Measurements from ENCODE around the gene PPP6R3. TPM values are rescaled to one million over a fixed set of nuclear protein-coding genes. Genes with fewer than 3 reads are reported as not detected.
A peak's percentile ranks its signal among the peaks of the same experiment; 100 is the strongest.

PPP6R3 gene
- total RNA-seq, 1 donor from 2014 or later = 121 TPM

DNA sequence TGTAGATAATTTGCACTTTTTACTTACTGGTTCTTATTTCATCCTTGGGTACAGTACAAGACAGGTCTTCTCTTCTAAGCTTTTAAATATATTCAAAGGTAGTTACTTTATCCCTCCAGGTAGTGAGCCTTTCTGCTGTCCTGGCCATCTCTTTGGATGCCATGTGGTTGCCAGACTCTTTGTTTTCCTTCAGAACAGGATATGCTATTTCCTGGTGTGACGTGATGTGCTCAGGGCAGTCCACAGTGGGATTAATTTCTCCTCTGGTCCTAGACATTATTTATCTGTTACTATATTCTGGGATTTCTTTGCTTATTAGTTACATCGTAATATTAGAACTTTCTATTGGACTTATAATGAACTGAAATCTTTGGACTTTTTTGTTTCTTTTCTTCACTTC is 63.7 kb downstream of the PPP6R3 start:
- H3K4me3 ChIP-seq = no peak overlapping the region
- H3K9me3 ChIP-seq = no peaks in the 10 kb centered on the region
- TF ChIP-seq POLR2AphosphoS5 (IDR thresholded peaks at IDR 0.05; ENCODE audit: insufficient read depth in 1 of 2, low read depth in 1 of 2) (peak in 1 of 2 donors; percentile 26), POLR2A (IDR thresholded peaks at IDR 0.05) (no peak)
- TF ChIP-seq, protein P1, sequence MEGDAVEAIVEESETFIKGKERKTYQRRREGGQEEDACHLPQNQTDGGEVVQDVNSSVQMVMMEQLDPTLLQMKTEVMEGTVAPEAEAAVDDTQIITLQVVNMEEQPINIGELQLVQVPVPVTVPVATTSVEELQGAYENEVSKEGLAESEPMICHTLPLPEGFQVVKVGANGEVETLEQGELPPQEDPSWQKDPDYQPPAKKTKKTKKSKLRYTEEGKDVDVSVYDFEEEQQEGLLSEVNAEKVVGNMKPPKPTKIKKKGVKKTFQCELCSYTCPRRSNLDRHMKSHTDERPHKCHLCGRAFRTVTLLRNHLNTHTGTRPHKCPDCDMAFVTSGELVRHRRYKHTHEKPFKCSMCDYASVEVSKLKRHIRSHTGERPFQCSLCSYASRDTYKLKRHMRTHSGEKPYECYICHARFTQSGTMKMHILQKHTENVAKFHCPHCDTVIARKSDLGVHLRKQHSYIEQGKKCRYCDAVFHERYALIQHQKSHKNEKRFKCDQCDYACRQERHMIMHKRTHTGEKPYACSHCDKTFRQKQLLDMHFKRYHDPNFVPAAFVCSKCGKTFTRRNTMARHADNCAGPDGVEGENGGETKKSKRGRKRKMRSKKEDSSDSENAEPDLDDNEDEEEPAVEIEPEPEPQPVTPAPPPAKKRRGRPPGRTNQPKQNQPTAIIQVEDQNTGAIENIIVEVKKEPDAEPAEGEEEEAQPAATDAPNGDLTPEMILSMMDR (IDR thresholded peaks at IDR 0.05) = no peak
- peaks cover 0 to 64% of the 10 kb centered on the region in 2 donors for H3K36me3 ChIP-seq
- no peaks in the 10 kb centered on the region for H3K27me3 ChIP-seq
- H3K4me1 ChIP-seq = peaks cover 51% of the 10 kb centered on the region
- DNase-seq (ENCODE audit: extremely low spot score in 2 of 2) = no peak
- intact Hi-C loops (cut with DNase I) = no loop called here
- H3K27ac ChIP-seq = no peak overlapping the region

DNA sequence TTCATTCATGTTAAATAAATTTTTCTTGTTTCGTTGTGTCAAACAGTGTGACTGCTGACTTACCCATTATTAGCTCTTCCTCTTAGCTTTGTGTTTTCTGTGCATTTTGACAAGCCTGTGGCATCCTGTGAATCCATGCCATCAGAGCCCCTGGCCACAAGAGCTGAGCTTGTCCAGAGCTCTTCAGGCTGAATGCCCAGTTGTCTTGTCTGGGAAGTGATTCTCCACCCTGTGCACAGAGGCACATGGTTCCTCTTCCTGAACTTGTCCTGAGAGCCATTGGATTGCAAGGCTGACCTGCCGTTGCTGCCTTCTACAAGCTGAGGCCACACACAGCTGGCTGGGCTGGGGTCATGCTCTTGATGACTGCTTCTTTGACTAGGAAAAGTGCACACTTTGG is 64.1 kb downstream of the PPP6R3 start:
- H3K4me1 ChIP-seq = peaks cover 52% of the 10 kb centered on the region
- intact Hi-C loops (cut with DNase I) = no loop called here
- no peak overlapping the region for H3K4me3 ChIP-seq
- H3K27me3 ChIP-seq = no peaks in the 10 kb centered on the region
- peaks cover 0 to 63% of the 10 kb centered on the region in 2 donors for H3K36me3 ChIP-seq
- no peaks in the 10 kb centered on the region for H3K9me3 ChIP-seq
- no peak overlapping the region for H3K27ac ChIP-seq
- TF ChIP-seq POLR2A (IDR thresholded peaks at IDR 0.05) = no peak
- no peak for TF ChIP-seq POLR2AphosphoS5 (IDR thresholded peaks at IDR 0.05; ENCODE audit: insufficient read depth in 1 of 2, low read depth in 1 of 2)
- no peak for DNase-seq (ENCODE audit: extremely low spot score in 2 of 2)

DNA sequence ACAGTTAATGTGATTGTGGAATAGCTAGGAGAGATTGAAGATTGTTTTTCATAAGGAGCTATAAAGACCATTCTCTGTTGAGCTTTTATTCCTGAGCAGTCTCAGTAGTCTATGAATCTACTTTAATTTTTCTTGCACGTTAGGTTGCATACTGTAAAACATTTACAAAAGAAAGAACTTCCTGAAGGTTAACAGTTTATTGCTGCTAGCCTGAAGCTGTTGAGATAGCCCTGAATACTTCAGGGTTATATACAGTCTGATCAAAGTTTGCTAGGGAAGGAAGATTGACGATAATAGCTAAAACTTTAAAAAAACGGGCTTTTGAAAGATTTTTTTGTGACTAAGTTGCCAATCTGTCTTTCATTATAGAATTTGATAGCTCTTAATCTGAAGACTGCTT is 64.8 kb downstream of the PPP6R3 start:
- Histone ChIP-seq H3K27ac (no peak overlapping the region), H3K4me1 (peaks cover 52% of the 10 kb centered on the region), H3K36me3 (peaks cover 0 to 58% of the 10 kb centered on the region in 2 donors), H3K27me3 (no peaks in the 10 kb centered on the region), H3K4me3 (no peak overlapping the region), H3K9me3 (no peaks in the 10 kb centered on the region)
- intact Hi-C loops (cut with DNase I) = no loop called here
- DNase-seq (ENCODE audit: extremely low spot score in 2 of 2) = no peak
- TF ChIP-seq POLR2AphosphoS5 (IDR thresholded peaks at IDR 0.05; ENCODE audit: insufficient read depth in 1 of 2, low read depth in 1 of 2) (no peak), POLR2A (IDR thresholded peaks at IDR 0.05) (no peak)

DNA sequence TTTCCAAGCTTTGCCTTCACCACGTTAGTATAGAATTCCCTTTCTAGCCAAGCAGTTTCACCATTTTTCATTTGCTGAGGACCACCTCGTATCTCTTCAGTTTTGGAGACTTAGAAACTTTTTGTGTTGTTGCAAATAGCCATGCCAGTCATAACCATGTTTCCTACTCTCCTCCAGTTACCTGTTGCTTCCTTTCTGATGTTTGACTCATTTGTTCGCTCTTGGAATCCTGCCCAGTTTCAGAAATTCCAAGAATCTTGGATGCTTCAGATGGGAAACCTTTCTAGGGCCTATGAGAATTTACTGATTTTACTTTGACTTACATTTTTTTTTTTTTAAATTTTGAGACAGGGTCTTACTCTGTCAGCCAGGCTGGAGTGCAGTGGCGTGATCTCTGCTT is 65.4 kb downstream of the PPP6R3 start:
- no peaks in the 10 kb centered on the region for H3K9me3 ChIP-seq
- H3K4me3 ChIP-seq = no peak overlapping the region
- TF ChIP-seq, protein P1 (IDR thresholded peaks at IDR 0.05) = no peak
- TF ChIP-seq POLR2AphosphoS5 (IDR thresholded peaks at IDR 0.05; ENCODE audit: insufficient read depth in 1 of 2, low read depth in 1 of 2) (no peak), POLR2A (IDR thresholded peaks at IDR 0.05) (no peak)
- H3K36me3 ChIP-seq = peaks cover 0 to 53% of the 10 kb centered on the region in 2 donors
- no peak overlapping the region for H3K27ac ChIP-seq
- DNase-seq (ENCODE audit: extremely low spot score in 2 of 2) = no peak
- intact Hi-C loops (cut with DNase I) = no loop called here
- no peaks in the 10 kb centered on the region for H3K27me3 ChIP-seq
- H3K4me1 ChIP-seq = peaks cover 52% of the 10 kb centered on the region

DNA sequence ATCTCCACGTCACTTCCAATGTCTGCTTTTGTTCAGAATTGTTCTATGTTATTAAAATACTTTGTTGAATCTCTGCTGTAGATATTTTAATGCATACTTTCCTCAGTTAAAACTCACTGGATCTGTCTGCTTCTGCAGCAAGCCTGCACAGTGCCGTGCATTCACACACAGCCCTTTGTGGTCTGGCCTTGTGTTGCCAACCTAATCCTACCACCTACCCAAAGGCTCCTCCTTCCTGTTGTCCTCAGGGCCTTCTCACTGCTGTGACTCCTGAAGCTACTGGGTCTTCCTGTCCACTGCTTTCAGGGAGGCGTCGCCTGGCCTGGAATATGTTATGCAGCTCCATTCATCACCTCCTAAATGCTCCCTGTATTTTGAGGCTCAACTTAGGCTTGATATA is 67.0 kb downstream of the PPP6R3 start:
- H3K4me3 ChIP-seq = no peak overlapping the region
- peaks cover 0 to 38% of the 10 kb centered on the region in 2 donors for H3K36me3 ChIP-seq
- TF ChIP-seq POLR2A (IDR thresholded peaks at IDR 0.05) (no peak), POLR2AphosphoS5 (IDR thresholded peaks at IDR 0.05; ENCODE audit: insufficient read depth in 1 of 2, low read depth in 1 of 2) (no peak)
- TF ChIP-seq, protein P1 (IDR thresholded peaks at IDR 0.05) = no peak

DNA sequence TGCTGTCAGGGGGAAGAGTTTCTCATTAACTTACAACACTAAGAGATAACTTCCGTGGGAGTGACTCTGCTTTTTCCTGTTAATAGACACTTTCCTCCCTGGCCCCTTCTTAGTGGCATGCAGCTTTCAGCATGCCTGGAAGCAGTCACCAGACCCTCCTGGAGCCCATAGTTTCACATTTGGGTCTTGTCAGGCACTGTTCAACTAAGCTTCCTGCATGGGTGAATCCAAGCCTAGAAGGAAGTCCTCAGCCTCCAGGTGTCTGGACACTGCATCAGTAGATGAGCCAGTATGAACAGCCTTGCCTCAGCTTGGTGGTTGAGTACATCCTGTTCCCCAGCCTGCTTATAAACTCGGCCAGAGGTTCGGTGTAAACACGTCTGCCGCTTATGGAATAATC is 68.1 kb downstream of the PPP6R3 start:
- Histone ChIP-seq H3K27me3 (no peaks in the 10 kb centered on the region), H3K9me3 (no peaks in the 10 kb centered on the region), H3K4me1 (peaks cover 52% of the 10 kb centered on the region), H3K36me3 (peaks cover 0 to 37% of the 10 kb centered on the region in 2 donors), H3K4me3 (no peak overlapping the region), H3K27ac (no peak overlapping the region)
- DNase-seq (ENCODE audit: extremely low spot score in 2 of 2) = no peak
- intact Hi-C loops (cut with DNase I) = no loop called here
- TF ChIP-seq, protein P1 (IDR thresholded peaks at IDR 0.05) = no peak
- TF ChIP-seq POLR2AphosphoS5 (IDR thresholded peaks at IDR 0.05; ENCODE audit: insufficient read depth in 1 of 2, low read depth in 1 of 2) (no peak), POLR2A (IDR thresholded peaks at IDR 0.05) (no peak)

More for the DNA sequence above, 67.0 kb downstream of the PPP6R3 start:
- H3K27ac ChIP-seq = no peak overlapping the region
- no peaks in the 10 kb centered on the region for H3K9me3 ChIP-seq
- no peaks in the 10 kb centered on the region for H3K27me3 ChIP-seq
- intact Hi-C loops (cut with DNase I) = no loop called here
- no peak for DNase-seq (ENCODE audit: extremely low spot score in 2 of 2)
- peaks cover 52% of the 10 kb centered on the region for H3K4me1 ChIP-seq

Measured in vagina (tissue), 2 donors.